Sigmoid colon (tissue), 7 donors: ENCODE data around the gene DTNBP1. TPM values are rescaled to one million over a fixed set of nuclear protein-coding genes. Genes with fewer than 3 reads are reported as not detected.

Experiments used
- DNase-seq: peaks from one replicate; pipeline ENCODE4 v3.0.0-alpha.2; 2019
- H3K27ac ChIP-seq, 4 donors: fragments of 200-600 bp; sonication (generic); one replicate each; pipeline ENCODE4 v1.5.1; 2016 to 2019; ENCODE audit warnings: mild to moderate bottlenecking in 1 of 4
- H3K27me3 ChIP-seq, 3 donors: fragments of 200-600 bp; sonication (generic); one replicate each; pipeline ENCODE4 v1.5.1; 2019; ENCODE audit warnings: mild to moderate bottlenecking in 1 of 3
- H3K36me3 ChIP-seq, 4 donors: fragments of 200-600 bp; sonication (generic); one replicate each; pipeline ENCODE4 v1.5.1; 2016 to 2019
- H3K4me1 ChIP-seq, 4 donors: fragments of 200-600 bp; sonication (generic); one replicate each; pipeline ENCODE4 v1.5.1; 2017 to 2019
- H3K4me3 ChIP-seq, 4 donors: fragments of 200-600 bp; sonication (generic); one replicate each; pipeline ENCODE4 v1.5.1; 2017 to 2019; ENCODE audit warnings: mild to moderate bottlenecking in 2 of 4, moderate library complexity in 1 of 4
- H3K9me3 ChIP-seq, 4 donors: fragments of 200-600 bp in 3 of 4; sonication (generic) in 3 of 4; one replicate each; pipeline versions ENCODE4 v1.5.1 to v1.6.1; 2013 to 2019
- EP300 ChIP-seq, 4 donors: sonication (generic); formaldehyde crosslinking; IDR thresholded peaks; one replicate each; pipeline ENCODE4 v1.6.1; 2017; ENCODE audit warnings: antibody characterized with exemption in 4 of 4
- POLR2A ChIP-seq, 2 donors: fragments of 450-650 bp; IDR thresholded peaks; one replicate each; pipeline ENCODE4 v1.6.1; 2016; ENCODE audit warnings: antibody characterized with exemption in 2 of 2, mild to moderate bottlenecking in 2 of 2, moderate library complexity in 2 of 2
- POLR2AphosphoS5 ChIP-seq, 4 donors: sonication (generic); formaldehyde crosslinking; IDR thresholded peaks; one replicate each; pipeline ENCODE4 v1.6.1; 2017; ENCODE audit warnings: antibody characterized with exemption in 4 of 4
- WGBS, 2 donors: extraction: QIAGEN DNeasy Blood & Tissue Kit; methylation state at CpG; one replicate each; pipeline ENCODE4 v1.1.7; 2013; 5-methylcytosine and 5-hydroxymethylcytosine counted together
- intact Hi-C: fragments of 100-400 bp; cut with DNase I; formaldehyde crosslinking; loops from one replicate; pipeline ENCODE4 v1.15.1; 2023
- polyA plus RNA-seq, 3 donors: library from polyadenylated mRNA; stranded (reverse); fragments of 200-250 nt; gene quantifications; one replicate each; pipeline ENCODE4 v1.2.3, GENCODE V29; 2013
- total RNA-seq, 4 donors: library from RNA; depleted of rRNA; stranded (reverse); fragments of >200 nt; gene quantifications; one replicate each; pipeline ENCODE4 v1.1.0, GENCODE V29; 2016
- TF ChIP-seq, protein P1 (sequence below), 4 experiments: fragments of 450-650 bp in 3 of 4; fragments of 200-600 bp in 1 of 4; IDR thresholded peaks; one replicate each; pipeline ENCODE4 v1.5.1; 2016 to 2019; ENCODE audit warnings: antibody characterized with exemption in 4 of 4, mild to moderate bottlenecking in 3 of 4, moderate library complexity in 2 of 4
- donor health status: healthy with polysubstance abuse.
- donor health status: Bipolar disorder and iron deficiency.
- donor health status: healthy.

The DTNBP1 gene
- total and polyA plus RNA-seq, 7 donors, result 12.8 to 25.8 (median 18.7) TPM

DNA sequence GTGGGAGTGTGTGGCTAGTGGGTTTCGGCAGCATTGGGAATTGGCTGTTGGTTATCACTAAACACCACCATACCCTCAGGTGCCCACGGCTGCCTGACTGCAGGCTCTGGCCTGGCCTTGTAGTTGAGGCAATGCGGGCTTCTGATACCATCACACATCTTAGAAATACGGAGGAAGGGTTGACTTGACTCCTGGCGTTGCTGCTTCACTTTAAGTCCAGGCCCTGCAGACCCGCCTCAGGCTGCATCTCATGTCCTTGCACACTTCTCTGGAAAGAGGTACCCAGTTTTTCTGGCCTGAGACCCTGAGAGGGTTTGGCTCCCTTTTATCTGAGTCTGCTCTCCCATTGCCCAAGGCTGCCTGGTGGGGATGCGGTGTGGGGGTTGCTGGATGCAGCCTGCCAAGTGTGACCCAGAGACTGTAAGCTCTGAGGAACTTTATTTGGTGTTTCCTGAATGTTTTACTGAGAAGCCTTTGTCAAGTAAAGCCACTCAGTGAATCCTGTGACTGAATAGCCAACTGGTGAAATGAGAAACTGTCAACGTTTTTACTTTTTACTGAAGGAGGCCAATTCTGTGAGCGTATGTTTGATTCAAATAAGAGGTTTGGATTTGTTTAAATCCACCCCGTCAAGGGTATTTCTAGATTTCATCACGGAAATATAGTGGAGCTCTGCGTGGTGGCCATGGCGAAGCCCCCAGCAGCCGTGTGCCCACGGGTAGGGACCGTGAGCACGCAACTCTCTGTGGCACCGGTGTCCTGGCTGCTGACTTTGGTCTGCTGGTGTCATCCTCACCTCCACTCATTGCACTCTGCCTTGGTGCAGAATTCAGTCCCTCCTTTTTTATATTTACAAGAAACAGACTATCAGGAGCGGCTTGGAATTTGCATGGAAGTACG lies 160.1 kb downstream of the DTNBP1 start:
- H3K27ac ChIP-seq, result peak overlapping the region in 2 of 4 donors; percentile 15 to 39
- peaks cover 0 to 50% (median 36%) of the 10 kb centered on the region in 4 donors for H3K4me1 ChIP-seq
- intact Hi-C loops, result no loop called here

DNA sequence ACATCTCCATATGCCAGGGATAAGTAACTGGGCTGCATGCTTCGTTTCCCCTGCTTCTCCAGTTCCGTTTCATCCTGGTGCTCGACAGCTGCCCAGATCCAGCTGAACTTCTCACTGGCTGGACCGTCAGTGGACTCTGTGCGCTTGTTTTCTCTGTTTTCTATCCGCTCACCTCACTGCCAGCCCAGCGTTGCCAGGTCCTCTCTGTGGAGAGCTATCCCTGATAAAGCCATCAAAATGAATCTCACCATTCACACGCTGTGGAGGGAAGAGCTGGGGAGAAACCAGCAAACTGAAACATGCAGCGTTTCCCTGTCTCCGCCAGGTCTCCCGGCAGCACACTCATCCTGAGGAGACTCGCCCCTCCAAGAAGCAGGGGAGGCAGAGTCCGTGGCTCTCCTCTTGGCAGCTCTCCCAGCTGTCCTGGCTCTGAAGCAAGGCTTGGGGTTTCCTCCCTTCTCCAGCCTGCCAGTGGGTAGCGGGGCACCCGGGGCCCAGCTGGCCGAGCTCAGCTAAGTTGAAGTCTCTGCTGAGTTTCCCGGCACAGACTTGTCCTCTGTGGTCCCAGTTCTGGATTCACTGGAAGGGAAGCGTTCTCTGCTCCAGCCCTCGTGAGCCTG lies 160.9 kb downstream of the DTNBP1 start:
- H3K9me3 ChIP-seq, result no peaks in the 10 kb centered on the region
- peaks cover 0 to 50% (median 36%) of the 10 kb centered on the region in 4 donors for H3K4me1 ChIP-seq
- TF ChIP-seq POLR2AphosphoS5 (IDR thresholded peaks at IDR 0.05) (no peak), EP300 (IDR thresholded peaks at IDR 0.05) (no peak), POLR2A (IDR thresholded peaks at IDR 0.05) (no peak)
- TF ChIP-seq, protein P1, sequence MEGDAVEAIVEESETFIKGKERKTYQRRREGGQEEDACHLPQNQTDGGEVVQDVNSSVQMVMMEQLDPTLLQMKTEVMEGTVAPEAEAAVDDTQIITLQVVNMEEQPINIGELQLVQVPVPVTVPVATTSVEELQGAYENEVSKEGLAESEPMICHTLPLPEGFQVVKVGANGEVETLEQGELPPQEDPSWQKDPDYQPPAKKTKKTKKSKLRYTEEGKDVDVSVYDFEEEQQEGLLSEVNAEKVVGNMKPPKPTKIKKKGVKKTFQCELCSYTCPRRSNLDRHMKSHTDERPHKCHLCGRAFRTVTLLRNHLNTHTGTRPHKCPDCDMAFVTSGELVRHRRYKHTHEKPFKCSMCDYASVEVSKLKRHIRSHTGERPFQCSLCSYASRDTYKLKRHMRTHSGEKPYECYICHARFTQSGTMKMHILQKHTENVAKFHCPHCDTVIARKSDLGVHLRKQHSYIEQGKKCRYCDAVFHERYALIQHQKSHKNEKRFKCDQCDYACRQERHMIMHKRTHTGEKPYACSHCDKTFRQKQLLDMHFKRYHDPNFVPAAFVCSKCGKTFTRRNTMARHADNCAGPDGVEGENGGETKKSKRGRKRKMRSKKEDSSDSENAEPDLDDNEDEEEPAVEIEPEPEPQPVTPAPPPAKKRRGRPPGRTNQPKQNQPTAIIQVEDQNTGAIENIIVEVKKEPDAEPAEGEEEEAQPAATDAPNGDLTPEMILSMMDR (IDR thresholded peaks at IDR 0.05), result no peak
- H3K4me3 ChIP-seq, result no peak overlapping the region
- peak; percentile 81 for DNase-seq
- H3K27me3 ChIP-seq, result no peaks in the 10 kb centered on the region
- H3K36me3 ChIP-seq, result peaks cover 0 to 36% (median 2%) of the 10 kb centered on the region in 4 donors
- 77% methylated on average over 19 of the region's 19 CpGs for WGBS, 2 donors
- intact Hi-C loops, result no loop called here
- peak overlapping the region in 2 of 4 donors; percentile 15 to 39 for H3K27ac ChIP-seq

More for the DNA sequence above, 160.1 kb downstream of the DTNBP1 start:
- H3K27me3 ChIP-seq, result no peaks in the 10 kb centered on the region
- peaks cover 0 to 32% (median 0%) of the 10 kb centered on the region in 4 donors for H3K36me3 ChIP-seq
- peak; percentile 57 for DNase-seq
- 90 to 93% methylated on average over 20 of the region's 20 CpGs for WGBS, 2 donors
- H3K4me3 ChIP-seq, result no peak overlapping the region
- TF ChIP-seq EP300 (IDR thresholded peaks at IDR 0.05) (no peak), POLR2AphosphoS5 (IDR thresholded peaks at IDR 0.05) (no peak), POLR2A (IDR thresholded peaks at IDR 0.05) (no peak)
- TF ChIP-seq, protein P1 (IDR thresholded peaks at IDR 0.05), result no peak
- no peaks in the 10 kb centered on the region for H3K9me3 ChIP-seq

DNA sequence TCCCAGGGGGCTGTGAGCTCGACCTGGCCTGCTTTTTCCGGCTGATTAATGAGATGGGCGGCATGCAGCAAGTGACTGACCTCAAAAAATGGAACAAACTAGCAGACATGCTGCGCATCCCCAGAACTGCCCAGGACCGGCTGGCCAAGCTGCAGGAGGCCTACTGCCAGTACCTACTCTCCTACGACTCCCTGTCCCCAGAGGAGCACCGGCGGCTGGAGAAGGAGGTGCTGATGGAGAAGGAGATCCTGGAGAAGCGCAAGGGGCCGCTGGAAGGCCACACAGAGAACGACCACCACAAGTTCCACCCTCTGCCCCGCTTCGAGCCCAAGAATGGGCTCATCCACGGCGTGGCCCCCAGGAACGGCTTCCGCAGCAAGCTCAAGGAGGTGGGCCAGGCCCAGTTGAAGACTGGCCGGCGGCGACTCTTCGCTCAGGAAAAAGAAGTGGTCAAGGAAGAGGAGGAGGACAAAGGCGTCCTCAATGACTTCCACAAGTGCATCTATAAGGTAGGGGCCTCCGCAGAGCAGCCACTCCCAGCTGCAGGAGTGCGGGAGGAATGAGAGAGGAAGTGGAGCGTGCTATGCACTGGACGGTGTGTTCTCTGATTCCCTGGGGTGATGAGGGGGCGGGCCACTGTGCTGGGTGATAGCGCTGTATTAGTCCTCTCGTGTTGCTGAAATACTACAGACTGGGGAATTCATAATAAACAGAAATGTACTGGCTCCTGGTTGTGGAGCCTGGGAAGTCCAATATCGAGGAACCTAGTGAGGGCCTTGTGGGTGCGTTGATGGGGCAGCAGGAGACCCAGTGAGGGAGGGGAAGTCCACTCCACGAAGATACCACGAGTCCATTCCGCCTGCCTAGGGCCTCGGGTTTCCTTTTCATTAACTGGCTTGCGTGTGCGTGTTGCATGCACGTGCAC lies 161.7 kb downstream of the DTNBP1 start:
- intact Hi-C loops, result no loop called here

More for the DNA sequence above, 161.7 kb downstream of the DTNBP1 start:
- DNase-seq, result peak; percentile 60
- Histone ChIP-seq H3K27ac (peak overlapping the region in 1 of 4 donors; percentile 39), H3K36me3 (peaks cover 0 to 39% (median 9%) of the 10 kb centered on the region in 4 donors), H3K27me3 (no peaks in the 10 kb centered on the region), H3K9me3 (no peaks in the 10 kb centered on the region), H3K4me1 (peaks cover 0 to 49% (median 35%) of the 10 kb centered on the region in 4 donors), H3K4me3 (no peak overlapping the region)
- no peak for TF ChIP-seq POLR2A (IDR thresholded peaks at IDR 0.05)
- TF ChIP-seq, protein P1 (IDR thresholded peaks at IDR 0.05), result no peak
- WGBS, 2 donors, result 95% methylated on average over 38 of the region's 38 CpGs
